ENCODE measurements around the gene IGSF21. TPM values are rescaled to one million over a fixed set of nuclear protein-coding genes. Genes with fewer than 3 reads are reported as not detected.

The IGSF21 gene
- polyA plus RNA-seq, 1 of the 3 experiments (the other 2 are of a cell fraction), result not detected

DNA sequence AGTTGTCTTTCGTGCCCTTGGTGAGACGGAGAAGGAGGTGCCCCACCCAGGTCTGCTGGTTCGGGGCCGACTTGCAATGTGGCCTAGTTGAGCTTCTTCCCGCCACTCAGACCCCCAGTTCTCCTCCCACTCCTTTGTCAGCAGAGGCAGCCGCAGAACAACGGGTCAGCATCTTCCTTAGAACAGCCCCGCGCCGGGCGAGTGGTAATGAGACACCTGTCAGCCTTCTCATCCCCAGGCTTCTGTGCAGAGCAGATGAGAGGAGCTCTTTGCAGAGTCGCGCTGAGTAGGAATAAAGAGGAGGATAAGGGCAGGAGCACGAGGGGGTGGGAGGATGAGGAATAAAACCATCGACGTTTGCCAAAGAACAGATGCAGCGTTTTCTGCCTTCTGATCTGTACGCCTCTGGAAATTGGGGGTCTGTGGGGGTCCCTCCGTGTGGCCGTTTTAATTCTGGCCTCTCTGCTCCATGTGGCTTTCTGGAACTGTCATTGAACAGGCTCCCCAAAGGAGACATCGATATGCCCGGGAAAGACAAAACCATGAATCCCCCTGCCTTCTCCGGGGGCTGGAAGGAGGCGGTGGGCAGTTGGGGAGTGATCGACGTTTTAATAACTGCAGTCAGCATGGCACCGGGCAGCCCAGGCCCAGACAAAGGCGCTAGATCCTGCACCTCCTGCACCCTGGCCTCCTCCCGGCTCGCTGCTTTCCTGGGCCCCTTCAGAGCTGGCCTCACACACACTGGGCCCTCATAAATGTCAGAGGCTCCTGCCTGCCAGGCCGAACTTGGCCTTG is 27.5 kb upstream of the IGSF21 start (continued):
- TF ChIP-seq, protein P1, sequence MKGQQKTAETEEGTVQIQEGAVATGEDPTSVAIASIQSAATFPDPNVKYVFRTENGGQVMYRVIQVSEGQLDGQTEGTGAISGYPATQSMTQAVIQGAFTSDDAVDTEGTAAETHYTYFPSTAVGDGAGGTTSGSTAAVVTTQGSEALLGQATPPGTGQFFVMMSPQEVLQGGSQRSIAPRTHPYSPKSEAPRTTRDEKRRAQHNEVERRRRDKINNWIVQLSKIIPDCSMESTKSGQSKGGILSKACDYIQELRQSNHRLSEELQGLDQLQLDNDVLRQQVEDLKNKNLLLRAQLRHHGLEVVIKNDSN (IDR thresholded peaks at IDR 0.05; ENCODE audit: borderline replicate concordance, low read depth), result no peak
- TF ChIP-seq JUND (IDR thresholded peaks at IDR 0.05) (no peak), NRF1 (IDR thresholded peaks at IDR 0.05; ENCODE audit: low read depth, low read length) (no peak)
- TF ChIP-seq, protein P2, sequence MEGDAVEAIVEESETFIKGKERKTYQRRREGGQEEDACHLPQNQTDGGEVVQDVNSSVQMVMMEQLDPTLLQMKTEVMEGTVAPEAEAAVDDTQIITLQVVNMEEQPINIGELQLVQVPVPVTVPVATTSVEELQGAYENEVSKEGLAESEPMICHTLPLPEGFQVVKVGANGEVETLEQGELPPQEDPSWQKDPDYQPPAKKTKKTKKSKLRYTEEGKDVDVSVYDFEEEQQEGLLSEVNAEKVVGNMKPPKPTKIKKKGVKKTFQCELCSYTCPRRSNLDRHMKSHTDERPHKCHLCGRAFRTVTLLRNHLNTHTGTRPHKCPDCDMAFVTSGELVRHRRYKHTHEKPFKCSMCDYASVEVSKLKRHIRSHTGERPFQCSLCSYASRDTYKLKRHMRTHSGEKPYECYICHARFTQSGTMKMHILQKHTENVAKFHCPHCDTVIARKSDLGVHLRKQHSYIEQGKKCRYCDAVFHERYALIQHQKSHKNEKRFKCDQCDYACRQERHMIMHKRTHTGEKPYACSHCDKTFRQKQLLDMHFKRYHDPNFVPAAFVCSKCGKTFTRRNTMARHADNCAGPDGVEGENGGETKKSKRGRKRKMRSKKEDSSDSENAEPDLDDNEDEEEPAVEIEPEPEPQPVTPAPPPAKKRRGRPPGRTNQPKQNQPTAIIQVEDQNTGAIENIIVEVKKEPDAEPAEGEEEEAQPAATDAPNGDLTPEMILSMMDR (IDR thresholded peaks at IDR 0.05), result no peak

DNA sequence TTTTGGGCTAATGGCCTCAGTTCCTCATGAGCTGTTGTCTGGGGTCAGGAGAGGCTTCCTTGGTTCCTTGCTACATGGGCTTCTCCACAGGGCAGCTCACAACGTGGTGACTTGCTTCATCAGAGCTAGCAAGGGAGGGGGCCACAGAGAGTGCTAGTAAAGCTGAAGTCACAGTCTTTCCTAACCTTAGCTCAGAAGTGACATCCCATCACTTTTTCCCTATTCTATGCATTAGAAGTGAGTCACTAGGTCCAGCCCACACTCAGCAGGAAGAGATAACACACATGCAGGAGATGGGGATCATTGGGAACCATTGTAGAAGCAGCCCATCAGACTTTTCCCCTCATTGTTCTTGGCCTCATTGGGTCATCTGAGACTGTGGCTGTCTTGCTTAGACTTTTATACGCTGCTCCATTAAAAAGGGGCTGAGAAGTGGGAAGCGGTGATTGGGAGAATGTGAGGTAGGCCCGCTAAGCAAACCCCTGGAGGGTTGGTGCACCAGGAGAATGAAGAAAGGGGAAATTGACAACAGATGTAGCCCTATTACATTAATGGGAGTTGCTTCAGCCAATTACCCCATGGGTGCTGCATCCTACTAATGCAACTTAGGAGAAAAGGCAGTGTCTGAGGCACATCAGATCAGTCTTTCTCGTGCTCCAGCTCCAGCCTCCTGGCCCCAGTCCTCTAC is 22.1 kb upstream of the IGSF21 start:
- peak; percentile 23 for DNase-seq
- no peak overlapping the region for H3K27ac ChIP-seq (ENCODE audit: low read depth in 2 of 2, low read length in 1 of 2)
- H3K9me3 ChIP-seq, result no peaks in the 10 kb centered on the region
- H3K36me3 ChIP-seq (replicated peaks in 1 of 2; ENCODE audit: control insufficient read depth in 1 of 2, insufficient read depth in 2 of 2, low read length in 1 of 2), result no peaks in the 10 kb centered on the region
- POLR2A ChIA-PET, result no interaction called here
- H2AFZ ChIP-seq (ENCODE audit: low read depth), result no peak overlapping the region
- no peaks in the 10 kb centered on the region for H3K79me2 ChIP-seq (ENCODE audit: insufficient read depth)
- CTCF ChIA-PET, result interaction anchor here (0.6 to 3.7 kb wide), 4 partner anchors 13 to 260 kb away, joined by 3 to 15 read pairs (median 4); no protein-coding TSS in a partner anchor
- no peaks in the 10 kb centered on the region for H3F3A ChIP-seq (replicated peaks; ENCODE audit: insufficient read depth)
- no peak overlapping the region for H3K4me2 ChIP-seq
- H3K9me2 ChIP-seq, result no peaks in the 10 kb centered on the region
- no peaks in the 10 kb centered on the region for H3K27me3 ChIP-seq (ENCODE audit: insufficient read depth)
- H3K4me1 ChIP-seq (ENCODE audit: control insufficient read depth in 1 of 2, insufficient read depth in 2 of 2, low read depth in 1 of 2, low read length in 1 of 2), result peaks cover 0 to 9% of the 10 kb centered on the region in 2 experiments; a peak in 1 of 4 replicates
- H4K20me1 ChIP-seq (ENCODE audit: insufficient read depth), result no peaks in the 10 kb centered on the region
- H3K9ac ChIP-seq, result no peak overlapping the region
- 32% methylated on average over 4 of the region's 5 CpGs for WGBS (ENCODE audit: low lambda C conversion rate)
- H3K4me3 ChIP-seq (ENCODE audit: low read depth in 2 of 2, low read length in 1 of 2), result no peak overlapping the region
- TF ChIP-seq NRF1 (IDR thresholded peaks at IDR 0.05; ENCODE audit: low read depth, low read length) (no peak), JUND (IDR thresholded peaks at IDR 0.05) (no peak), FOXM1 (IDR thresholded peaks at IDR 0.05; ENCODE audit: low read depth) (no peak), MXI1 (IDR thresholded peaks at IDR 0.05; ENCODE audit: low read depth, low read length) (no peak), TAF1 (IDR thresholded peaks at IDR 0.05; ENCODE audit: borderline replicate concordance, low read depth, low read length) (no peak), GATA2 (CRISPR knock-in tag; IDR thresholded peaks at IDR 0.05) (no peak), FOSL2 (IDR thresholded peaks at IDR 0.05; ENCODE audit: borderline replicate concordance, low read depth) (no peak), YY1 (IDR thresholded peaks at IDR 0.05; ENCODE audit: low read depth) (no peak)
